ENCODE data around the gene SLC6A18. TPM values are rescaled to one million over a fixed set of nuclear protein-coding genes. Genes with fewer than 3 reads are reported as not detected.

Gene SLC6A18
- total RNA-seq, 4 donors from 2014 or later: not detected

DNA sequence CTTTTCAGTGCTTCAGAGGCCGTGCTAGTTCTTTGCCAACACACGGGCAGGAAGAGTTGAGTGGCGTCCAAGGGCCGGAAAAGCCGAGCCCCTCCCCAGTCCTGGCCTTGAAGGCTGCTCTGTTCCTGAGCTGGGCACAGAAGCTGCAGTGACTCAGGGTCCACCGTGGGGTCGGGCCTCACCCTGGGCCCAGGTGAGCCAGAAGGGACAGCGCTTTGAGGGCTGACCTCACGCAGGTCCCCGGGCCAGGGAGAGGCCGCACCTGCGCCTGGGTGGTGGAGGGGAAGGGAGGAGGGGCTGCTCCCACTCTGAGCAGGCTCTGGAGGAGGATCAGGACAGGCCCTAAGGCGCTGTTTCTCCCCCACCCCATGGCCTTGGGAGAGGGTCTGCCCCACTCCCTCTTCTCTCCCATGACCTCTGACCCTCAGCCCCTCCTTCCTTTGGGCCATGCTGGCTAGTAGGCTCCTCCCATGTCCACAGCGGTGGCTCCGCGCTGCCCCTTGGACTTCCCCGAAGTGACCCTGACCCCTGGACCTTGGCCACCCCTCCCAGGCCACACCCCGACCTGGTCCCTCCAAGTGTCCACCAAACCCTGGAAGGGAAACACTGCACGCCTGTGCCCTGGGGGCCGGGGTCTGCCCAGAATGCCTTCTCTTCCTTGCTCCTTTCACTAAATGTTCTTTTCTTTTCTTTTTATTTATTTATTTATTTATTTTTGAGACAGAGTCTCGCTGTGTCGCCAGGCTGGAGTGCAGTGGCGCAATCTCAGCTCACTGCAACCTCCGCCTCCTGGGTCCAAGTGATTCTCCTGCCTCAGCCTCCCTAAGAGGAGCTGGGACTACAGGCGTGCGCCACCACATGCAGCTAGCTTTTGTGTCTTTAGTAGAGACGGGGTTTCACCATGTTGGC, 43.5 kb upstream of the SLC6A18 start:
- Histone ChIP-seq H3K27me3 (peaks cover 27% of the 10 kb centered on the region), H3K4me1 (peaks cover 0 to 15% (median 0%) of the 10 kb centered on the region in 3 donors), H3K9me3 (no peaks in the 10 kb centered on the region), H3K4me3 (no peak overlapping the region), H3K27ac (no peak overlapping the region), H3K36me3 (no peaks in the 10 kb centered on the region)
- no peak for ATAC-seq
- TF ChIP-seq, protein P1, sequence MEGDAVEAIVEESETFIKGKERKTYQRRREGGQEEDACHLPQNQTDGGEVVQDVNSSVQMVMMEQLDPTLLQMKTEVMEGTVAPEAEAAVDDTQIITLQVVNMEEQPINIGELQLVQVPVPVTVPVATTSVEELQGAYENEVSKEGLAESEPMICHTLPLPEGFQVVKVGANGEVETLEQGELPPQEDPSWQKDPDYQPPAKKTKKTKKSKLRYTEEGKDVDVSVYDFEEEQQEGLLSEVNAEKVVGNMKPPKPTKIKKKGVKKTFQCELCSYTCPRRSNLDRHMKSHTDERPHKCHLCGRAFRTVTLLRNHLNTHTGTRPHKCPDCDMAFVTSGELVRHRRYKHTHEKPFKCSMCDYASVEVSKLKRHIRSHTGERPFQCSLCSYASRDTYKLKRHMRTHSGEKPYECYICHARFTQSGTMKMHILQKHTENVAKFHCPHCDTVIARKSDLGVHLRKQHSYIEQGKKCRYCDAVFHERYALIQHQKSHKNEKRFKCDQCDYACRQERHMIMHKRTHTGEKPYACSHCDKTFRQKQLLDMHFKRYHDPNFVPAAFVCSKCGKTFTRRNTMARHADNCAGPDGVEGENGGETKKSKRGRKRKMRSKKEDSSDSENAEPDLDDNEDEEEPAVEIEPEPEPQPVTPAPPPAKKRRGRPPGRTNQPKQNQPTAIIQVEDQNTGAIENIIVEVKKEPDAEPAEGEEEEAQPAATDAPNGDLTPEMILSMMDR (IDR thresholded peaks at IDR 0.05): no peak
- TF ChIP-seq EP300 (IDR thresholded peaks at IDR 0.05) (no peak), POLR2A (IDR thresholded peaks at IDR 0.05) (no peak), POLR2AphosphoS5 (IDR thresholded peaks at IDR 0.05) (no peak)
- WGBS, 2 donors (ENCODE audit: low coverage in 1 of 2): 84 to 91% methylated on average over 10 of the region's 27 CpGs

GRCh38 chr5:1182360-1182632, 42.9 kb upstream of the SLC6A18 start:
- no peak overlapping the region for H3K4me3 ChIP-seq
- TF ChIP-seq, protein P1 (IDR thresholded peaks at IDR 0.05): no peak
- TF ChIP-seq EP300 (IDR thresholded peaks at IDR 0.05): no peak
- no peak for TF ChIP-seq POLR2A (IDR thresholded peaks at IDR 0.05)
- no peak for TF ChIP-seq POLR2AphosphoS5 (IDR thresholded peaks at IDR 0.05)
- no peak overlapping the region for H3K27ac ChIP-seq
- ATAC-seq: no peak
- no peaks in the 10 kb centered on the region for H3K9me3 ChIP-seq
- peaks cover 32% of the 10 kb centered on the region for H3K27me3 ChIP-seq
- H3K36me3 ChIP-seq: no peaks in the 10 kb centered on the region
- no CpG with 5 or more reads among the region's 7 CpGs for WGBS, 2 donors (ENCODE audit: low coverage in 1 of 2)
- H3K4me1 ChIP-seq: peaks cover 0 to 15% (median 0%) of the 10 kb centered on the region in 3 donors

- Histone ChIP-seq H3K27ac (no peak overlapping the region), H3K27me3 (peaks cover 38% of the 10 kb centered on the region), H3K4me3 (no peak overlapping the region), H3K9me3 (no peaks in the 10 kb centered on the region), H3K4me1 (peaks cover 0 to 15% (median 0%) of the 10 kb centered on the region in 3 donors), H3K36me3 (no peaks in the 10 kb centered on the region)
- ATAC-seq: no peak
- WGBS, 2 donors (ENCODE audit: low coverage in 1 of 2): 24 to 47% methylated on average over 3 to 16 of the region's 31 CpGs
- TF ChIP-seq, protein P1 (IDR thresholded peaks at IDR 0.05): no peak
- TF ChIP-seq POLR2AphosphoS5 (IDR thresholded peaks at IDR 0.05): no peak
- TF ChIP-seq EP300 (IDR thresholded peaks at IDR 0.05): no peak
- no peak for TF ChIP-seq POLR2A (IDR thresholded peaks at IDR 0.05)
Measured at GRCh38 chr5:1182633-1183423, 42.4 kb upstream of the SLC6A18 start.

DNA sequence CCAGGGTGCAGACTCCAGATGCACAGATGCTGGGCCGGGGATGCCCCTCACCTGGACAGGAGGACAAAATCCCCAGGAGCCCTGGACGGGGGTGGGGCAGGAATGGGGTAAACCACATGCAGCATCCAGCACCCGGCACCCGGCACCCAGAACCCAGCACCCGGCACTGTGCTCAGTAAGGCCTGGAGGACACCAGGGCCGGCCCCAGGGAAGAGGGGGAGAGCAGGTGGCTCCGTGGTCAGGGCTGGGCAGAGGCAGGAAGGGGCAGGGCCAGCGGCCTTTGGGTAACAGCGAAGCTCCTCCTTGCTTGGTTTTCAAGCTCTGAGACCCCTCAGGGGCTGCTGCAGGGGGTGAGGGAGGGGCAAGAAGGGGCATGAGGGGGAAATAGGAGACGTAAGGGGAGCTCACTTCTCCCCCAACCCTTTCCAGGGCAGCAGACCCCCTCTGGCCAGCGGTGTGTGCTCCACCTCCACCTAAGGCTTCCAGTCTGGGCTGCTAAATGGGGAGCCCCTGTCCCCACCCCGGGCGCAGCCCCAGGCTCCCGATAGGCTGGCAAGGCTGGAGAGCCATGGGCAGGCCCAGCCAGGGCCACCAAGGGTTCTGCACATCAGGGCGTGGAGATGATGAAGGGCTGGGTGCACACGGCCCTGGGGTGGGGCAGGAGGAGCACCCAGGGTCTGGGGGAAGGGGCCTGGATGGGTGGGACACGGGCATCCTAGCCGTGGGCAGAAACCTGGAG, 41.6 kb upstream of the SLC6A18 start:
- TF ChIP-seq, protein P1 (IDR thresholded peaks at IDR 0.05): no peak
- no peak for ATAC-seq
- Histone ChIP-seq H3K27ac (no peak overlapping the region), H3K9me3 (no peaks in the 10 kb centered on the region), H3K27me3 (peaks cover 45% of the 10 kb centered on the region), H3K36me3 (no peaks in the 10 kb centered on the region), H3K4me1 (peaks cover 0 to 15% (median 0%) of the 10 kb centered on the region in 3 donors), H3K4me3 (no peak overlapping the region)
- WGBS, 2 donors (ENCODE audit: low coverage in 1 of 2): 53 to 80% methylated on average over 1 to 4 of the region's 18 CpGs

Data from gastroesophageal sphincter (tissue), 4 donors.